Measurements from ENCODE around the gene SIGLEC10. TPM values are rescaled to one million over a fixed set of nuclear protein-coding genes. Genes with fewer than 3 reads are reported as not detected.

Gene SIGLEC10
- total and polyA plus RNA-seq, 10 donors = 38.0 to 155 (median 87.5) TPM

- Histone ChIP-seq H3K36me3 (no peaks in the 10 kb centered on the region), H3K27me3 (replicated peaks in 1 of 7) (peaks cover 0 to 51% (median 5%) of the 10 kb centered on the region in 7 donors), H3K27ac (no peak overlapping the region), H3K9me3 (no peaks in the 10 kb centered on the region), H3K4me3 (no peak overlapping the region), H3K4me1 (peaks cover 11 to 48% (median 32%) of the 10 kb centered on the region in 6 donors)
- peak; percentile 57 for DNase-seq
- TF ChIP-seq CTCF (IDR thresholded peaks at IDR 0.05 in 8 of 11, conservative IDR thresholded peaks at IDR 0.05 in 3 of 11) (peak in 10 of 11 experiments; percentile 4 to 45 (median 34)), POLR2A (IDR thresholded peaks at IDR 0.05) (no peak), POLR2AphosphoS5 (IDR thresholded peaks at IDR 0.05) (no peak)
- 56 to 69% (median 64%) methylated on average over 5 of the region's 5 CpGs for WGBS, 5 donors
- intact Hi-C loops (cut with DNase I; ENCODE audit: low total_unique reads) = no loop called here
Observed at GRCh38 chr19:51439021-51439465, 21.6 kb upstream of the SIGLEC10 start.

GRCh38 chr19:51434456-51434855 lies 17.0 kb upstream of the SIGLEC10 start:
- intact Hi-C loops (cut with DNase I; ENCODE audit: low total_unique reads) = no loop called here
- Histone ChIP-seq H3K27ac (peak overlapping the region in 2 of 8 donors; percentile 22 to 28), H3K27me3 (replicated peaks in 1 of 7) (peaks cover 0 to 32% (median 5%) of the 10 kb centered on the region in 7 donors)

GRCh38 chr19:51433043-51433442 lies 15.6 kb upstream of the SIGLEC10 start:
- 40 to 61% (median 44%) methylated on average over 4 of the region's 4 CpGs for WGBS, 5 donors
- no peak for DNase-seq
- H3K27me3 ChIP-seq (replicated peaks in 1 of 7) = peaks cover 0 to 18% (median 0%) of the 10 kb centered on the region in 7 donors
- intact Hi-C loops (cut with DNase I; ENCODE audit: low total_unique reads) = no loop called here
- no peak for TF ChIP-seq CTCF (IDR thresholded peaks at IDR 0.05 in 8 of 11, conservative IDR thresholded peaks at IDR 0.05 in 3 of 11)
- TF ChIP-seq POLR2A (IDR thresholded peaks at IDR 0.05) = no peak
- no peak for TF ChIP-seq POLR2AphosphoS5 (IDR thresholded peaks at IDR 0.05)
- H3K27ac ChIP-seq = peak overlapping the region in 2 of 8 donors; percentile 5 to 41
- H3K9me3 ChIP-seq = peaks cover 0 to 3% (median 0%) of the 10 kb centered on the region in 8 donors
- peaks cover 0 to 25% (median 0%) of the 10 kb centered on the region in 6 donors for H3K4me1 ChIP-seq
- H3K36me3 ChIP-seq = no peaks in the 10 kb centered on the region
- H3K4me3 ChIP-seq = no peak overlapping the region

More at GRCh38 chr19:51434456-51434855, 17.0 kb upstream of the SIGLEC10 start:
- no peaks in the 10 kb centered on the region for H3K9me3 ChIP-seq
- no peaks in the 10 kb centered on the region for H3K36me3 ChIP-seq
- TF ChIP-seq CTCF (IDR thresholded peaks at IDR 0.05 in 8 of 11, conservative IDR thresholded peaks at IDR 0.05 in 3 of 11) (no peak), POLR2AphosphoS5 (IDR thresholded peaks at IDR 0.05) (no peak), POLR2A (IDR thresholded peaks at IDR 0.05) (no peak)
- WGBS, 5 donors = 57 to 85% (median 79%) methylated on average over 1 of the region's 1 CpG
- H3K4me1 ChIP-seq = peaks cover 0 to 38% (median 10%) of the 10 kb centered on the region in 6 donors
- no peak for DNase-seq
- H3K4me3 ChIP-seq = no peak overlapping the region

GRCh38 chr19:51431124-51431523 lies 13.7 kb upstream of the SIGLEC10 start:
- DNase-seq = no peak
- H3K27ac ChIP-seq = peak overlapping the region in 5 of 8 donors; percentile 68 to 86 (median 81)
- no peak for TF ChIP-seq POLR2AphosphoS5 (IDR thresholded peaks at IDR 0.05)
- TF ChIP-seq CTCF (IDR thresholded peaks at IDR 0.05 in 8 of 11, conservative IDR thresholded peaks at IDR 0.05 in 3 of 11) = no peak
- TF ChIP-seq POLR2A (IDR thresholded peaks at IDR 0.05) = no peak
- H3K4me3 ChIP-seq = no peak overlapping the region
- H3K27me3 ChIP-seq (replicated peaks in 1 of 7) = peaks cover 0 to 7% (median 0%) of the 10 kb centered on the region in 7 donors
- 29 to 69% (median 47%) methylated on average over 3 of the region's 3 CpGs for WGBS, 5 donors
- H3K4me1 ChIP-seq = peaks cover 0 to 31% (median 0%) of the 10 kb centered on the region in 6 donors
- peaks cover 0 to 4% (median 0%) of the 10 kb centered on the region in 8 donors for H3K9me3 ChIP-seq
- H3K36me3 ChIP-seq = no peaks in the 10 kb centered on the region
- intact Hi-C loops (cut with DNase I; ENCODE audit: low total_unique reads) = no loop called here
